ENCODE data around the gene TMEM247.

TMEM247 gene

GRCh38 chr2:46490521-46491141 lies 11.3 kb downstream of the TMEM247 start:
- no peaks in the 10 kb centered on the region for H3K27me3 ChIP-seq (ENCODE audit: control insufficient read depth, low read length)
- peak overlapping the region; percentile 59 for H3K4me2 ChIP-seq (ENCODE audit: low read length)
- H3K4me3 ChIP-seq (ENCODE audit: low read length), result peak overlapping the region; percentile 47
- no peaks in the 10 kb centered on the region for H3K9me2 ChIP-seq (replicated peaks; ENCODE audit: control insufficient read depth, low read length)
- H3K36me3 ChIP-seq (ENCODE audit: control insufficient read depth, low read length), result no peaks in the 10 kb centered on the region
- no peaks in the 10 kb centered on the region for H4K20me1 ChIP-seq (ENCODE audit: control insufficient read depth, insufficient read depth, low read depth, low read length)
- H3K27ac ChIP-seq (ENCODE audit: low read depth, low read length), result peak overlapping the region; percentile 46
- TF ChIP-seq EZH2phosphoT487 (IDR thresholded peaks at IDR 0.05; ENCODE audit: borderline replicate concordance, low read length) (no peak), CTCF (IDR thresholded peaks at IDR 0.05; ENCODE audit: low read depth, low read length, poor library complexity, severe bottlenecking) (peak; percentile 42)
- H3F3A ChIP-seq (ENCODE audit: control insufficient read depth, insufficient read depth), result no peaks in the 10 kb centered on the region
- peaks cover 35% of the 10 kb centered on the region for H3K4me1 ChIP-seq (ENCODE audit: control insufficient read depth, low read length)
- no peaks in the 10 kb centered on the region for H3K9me3 ChIP-seq (ENCODE audit: control insufficient read depth, insufficient read depth, low read length)
- no peaks in the 10 kb centered on the region for H3K79me2 ChIP-seq (ENCODE audit: control insufficient read depth, low read length)

GRCh38 chr2:46492301-46492700 lies 12.9 kb downstream of the TMEM247 start:
- H3K4me2 ChIP-seq (ENCODE audit: low read length), result no peak overlapping the region
- peaks cover under 1% of the 10 kb centered on the region; the same call in 1 of the 2 replicates for H3K27me3 ChIP-seq (ENCODE audit: control insufficient read depth, low read length)
- H3K4me3 ChIP-seq (ENCODE audit: low read length), result no peak overlapping the region
- no peaks in the 10 kb centered on the region for H3K36me3 ChIP-seq (ENCODE audit: control insufficient read depth, low read length)
- H3K79me2 ChIP-seq (ENCODE audit: control insufficient read depth, low read length), result no peaks in the 10 kb centered on the region
- no peaks in the 10 kb centered on the region for H3K9me3 ChIP-seq (ENCODE audit: control insufficient read depth, insufficient read depth, low read length)
- peaks cover 35% of the 10 kb centered on the region for H3K4me1 ChIP-seq (ENCODE audit: control insufficient read depth, low read length)
- H4K20me1 ChIP-seq (ENCODE audit: control insufficient read depth, insufficient read depth, low read depth, low read length), result no peaks in the 10 kb centered on the region
- no peaks in the 10 kb centered on the region for H3F3A ChIP-seq (ENCODE audit: control insufficient read depth, insufficient read depth)
- TF ChIP-seq EZH2phosphoT487 (IDR thresholded peaks at IDR 0.05; ENCODE audit: borderline replicate concordance, low read length), result no peak
- TF ChIP-seq CTCF (IDR thresholded peaks at IDR 0.05; ENCODE audit: low read depth, low read length, poor library complexity, severe bottlenecking), result no peak
- no peak overlapping the region for H3K27ac ChIP-seq (ENCODE audit: low read depth, low read length)
- no peaks in the 10 kb centered on the region for H3K9me2 ChIP-seq (replicated peaks; ENCODE audit: control insufficient read depth, low read length)

DNA sequence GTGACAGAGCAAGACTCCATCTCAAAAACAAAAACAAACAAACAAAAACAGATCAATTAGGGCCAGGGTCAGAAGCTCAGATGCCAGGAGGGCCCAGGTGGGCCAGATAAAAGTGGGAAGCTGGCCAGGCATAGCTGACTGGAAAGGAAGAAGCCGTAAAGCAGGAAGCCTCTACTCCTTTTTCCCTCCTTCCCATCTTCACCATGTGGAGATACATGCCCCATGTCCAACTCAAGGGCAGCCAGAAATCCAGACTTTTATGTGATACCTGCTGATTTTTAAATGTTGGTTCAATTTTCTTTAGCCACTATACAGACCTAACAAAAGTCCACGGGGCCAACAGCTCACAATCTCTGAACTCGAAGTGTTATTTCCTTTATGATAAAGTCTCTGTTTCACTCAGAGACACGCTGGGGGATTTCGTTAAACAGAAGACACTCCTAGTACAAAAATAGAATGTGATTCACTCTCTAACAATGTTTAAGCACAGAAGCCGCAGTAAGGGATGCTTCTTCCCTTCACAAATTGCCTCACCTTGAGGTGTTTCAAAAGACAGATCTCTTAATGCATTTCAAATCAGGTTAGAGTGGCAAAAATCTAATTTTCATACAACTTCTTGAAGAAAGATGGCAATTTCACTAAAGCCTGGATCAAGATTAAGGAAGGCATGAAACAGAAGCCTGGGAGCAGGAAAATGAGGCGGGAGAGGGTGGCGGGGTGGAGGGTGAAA lies 14.0 kb downstream of the TMEM247 start:
- Histone ChIP-seq H3K79me2 (ENCODE audit: control insufficient read depth, low read length) (no peaks in the 10 kb centered on the region), H3K36me3 (ENCODE audit: control insufficient read depth, low read length) (no peaks in the 10 kb centered on the region), H3K27me3 (ENCODE audit: control insufficient read depth, low read length) (peaks cover 11% of the 10 kb centered on the region), H3K27ac (ENCODE audit: low read depth, low read length) (no peak overlapping the region), H3K4me2 (ENCODE audit: low read length) (peak overlapping the region; percentile 10), H3K4me3 (ENCODE audit: low read length) (no peak overlapping the region), H4K20me1 (ENCODE audit: control insufficient read depth, insufficient read depth, low read depth, low read length) (no peaks in the 10 kb centered on the region), H3K4me1 (ENCODE audit: control insufficient read depth, low read length) (peaks cover 35% of the 10 kb centered on the region), H3F3A (ENCODE audit: control insufficient read depth, insufficient read depth) (no peaks in the 10 kb centered on the region), H3K9me3 (ENCODE audit: control insufficient read depth, insufficient read depth, low read length) (no peaks in the 10 kb centered on the region), H3K9me2 (replicated peaks; ENCODE audit: control insufficient read depth, low read length) (no peaks in the 10 kb centered on the region)
- TF ChIP-seq CTCF (IDR thresholded peaks at IDR 0.05; ENCODE audit: low read depth, low read length, poor library complexity, severe bottlenecking), result no peak
- TF ChIP-seq EZH2phosphoT487 (IDR thresholded peaks at IDR 0.05; ENCODE audit: borderline replicate concordance, low read length), result no peak

Measured in DOHH2 (cell line).